Left ventricle myocardium inferior (tissue), 1 donor: ENCODE measurements around the gene HOXD4. TPM values are rescaled to one million over a fixed set of nuclear protein-coding genes. Genes with fewer than 3 reads are reported as not detected.
A peak's percentile ranks its signal among the peaks of the same experiment; 100 is the strongest.

ENCODE experiments used
- DNase-seq: peaks from one replicate; pipeline ENCODE4 v3.0.0-alpha.2; 2020
- H3K27ac ChIP-seq: fragments of 200-600 bp; replicated peaks from 2 replicates; pipeline ENCODE4 v1.8.0; 2021
- H3K27me3 ChIP-seq: fragments of 200-600 bp; 2 replicates; pipeline ENCODE4 v1.8.0; 2021; ENCODE audit warnings: low read depth
- H3K36me3 ChIP-seq: fragments of 200-600 bp; 2 replicates; pipeline ENCODE4 v1.8.0; 2021
- H3K4me1 ChIP-seq: fragments of 200-600 bp; 2 replicates; pipeline ENCODE4 v1.8.0; 2021
- H3K4me3 ChIP-seq: fragments of 200-600 bp; 2 replicates; pipeline ENCODE4 v1.8.0; 2021; ENCODE audit warnings: mild to moderate bottlenecking, moderate library complexity
- H3K9me3 ChIP-seq: fragments of 200-600 bp; replicated peaks from 2 replicates; pipeline ENCODE4 v1.8.0; 2021
- intact Hi-C: fragments of 100-400 bp; cut with micrococcal nuclease; formaldehyde crosslinking; loops from one replicate; pipeline ENCODE4 v1.11.0; 2022
- total RNA-seq: library from RNA; stranded (reverse); fragmentation: NEBNext Ultra II Directional; extraction: Animal tissue kit (Norgen Biotek cat#: 25700); gene quantifications from one replicate; pipeline ENCODE4 v1.2.1, GENCODE V29; 2021
- TF ChIP-seq, protein P1 (sequence below): fragments of 200-600 bp; IDR thresholded peaks from 2 replicates; pipeline ENCODE4 v1.8.0; 2021; ENCODE audit warnings: antibody characterized with exemption, mild to moderate bottlenecking, borderline replicate concordance
- donor health status: DM: no; HTN: yes; CAD: no; lungs with severe emphysema.

HOXD4 gene
- total RNA-seq, 1 donor from 2014 or later, result not detected

- TF ChIP-seq, protein P1, sequence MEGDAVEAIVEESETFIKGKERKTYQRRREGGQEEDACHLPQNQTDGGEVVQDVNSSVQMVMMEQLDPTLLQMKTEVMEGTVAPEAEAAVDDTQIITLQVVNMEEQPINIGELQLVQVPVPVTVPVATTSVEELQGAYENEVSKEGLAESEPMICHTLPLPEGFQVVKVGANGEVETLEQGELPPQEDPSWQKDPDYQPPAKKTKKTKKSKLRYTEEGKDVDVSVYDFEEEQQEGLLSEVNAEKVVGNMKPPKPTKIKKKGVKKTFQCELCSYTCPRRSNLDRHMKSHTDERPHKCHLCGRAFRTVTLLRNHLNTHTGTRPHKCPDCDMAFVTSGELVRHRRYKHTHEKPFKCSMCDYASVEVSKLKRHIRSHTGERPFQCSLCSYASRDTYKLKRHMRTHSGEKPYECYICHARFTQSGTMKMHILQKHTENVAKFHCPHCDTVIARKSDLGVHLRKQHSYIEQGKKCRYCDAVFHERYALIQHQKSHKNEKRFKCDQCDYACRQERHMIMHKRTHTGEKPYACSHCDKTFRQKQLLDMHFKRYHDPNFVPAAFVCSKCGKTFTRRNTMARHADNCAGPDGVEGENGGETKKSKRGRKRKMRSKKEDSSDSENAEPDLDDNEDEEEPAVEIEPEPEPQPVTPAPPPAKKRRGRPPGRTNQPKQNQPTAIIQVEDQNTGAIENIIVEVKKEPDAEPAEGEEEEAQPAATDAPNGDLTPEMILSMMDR, result no peak
Measured at GRCh38 chr2:176177580-176178037, 26.3 kb downstream of the HOXD4 start.

GRCh38 chr2:176178038-176178756 is 26.8 kb downstream of the HOXD4 start:
- no peak for DNase-seq
- Histone ChIP-seq H3K27ac (peak overlapping the region; percentile 30), H3K36me3 (no peaks in the 10 kb centered on the region), H3K9me3 (no peaks in the 10 kb centered on the region), H3K4me1 (peaks cover 21% of the 10 kb centered on the region), H3K27me3 (peaks cover 100% of the 10 kb centered on the region), H3K4me3 (peak overlapping the region; percentile 55)
- TF ChIP-seq, protein P1, result no peak
- intact Hi-C loops, result no loop called here

More at GRCh38 chr2:176177580-176178037, 26.3 kb downstream of the HOXD4 start:
- DNase-seq, result no peak
- H3K4me3 ChIP-seq, result peak overlapping the region; percentile 55
- peaks cover 21% of the 10 kb centered on the region for H3K4me1 ChIP-seq
- intact Hi-C loops, result no loop called here
- no peaks in the 10 kb centered on the region for H3K9me3 ChIP-seq
- peaks cover 100% of the 10 kb centered on the region for H3K27me3 ChIP-seq
- H3K36me3 ChIP-seq, result no peaks in the 10 kb centered on the region
- peak overlapping the region; percentile 30 for H3K27ac ChIP-seq

GRCh38 chr2:176178757-176179295 is 27.5 kb downstream of the HOXD4 start:
- Histone ChIP-seq H3K36me3 (no peaks in the 10 kb centered on the region), H3K4me3 (peak overlapping the region; percentile 55), H3K9me3 (no peaks in the 10 kb centered on the region), H3K27me3 (peaks cover 100% of the 10 kb centered on the region), H3K27ac (no peak overlapping the region), H3K4me1 (peaks cover 21% of the 10 kb centered on the region)
- TF ChIP-seq, protein P1, result no peak
- intact Hi-C loops, result no loop called here
- no peak for DNase-seq

GRCh38 chr2:176181551-176181950 is 30.2 kb downstream of the HOXD4 start:
- Histone ChIP-seq H3K4me3 (no peak overlapping the region), H3K9me3 (no peaks in the 10 kb centered on the region), H3K27ac (no peak overlapping the region), H3K4me1 (peaks cover 12% of the 10 kb centered on the region), H3K36me3 (no peaks in the 10 kb centered on the region), H3K27me3 (peaks cover 100% of the 10 kb centered on the region)
- intact Hi-C loops, result no loop called here
- DNase-seq, result no peak
- TF ChIP-seq, protein P1, result no peak

DNA sequence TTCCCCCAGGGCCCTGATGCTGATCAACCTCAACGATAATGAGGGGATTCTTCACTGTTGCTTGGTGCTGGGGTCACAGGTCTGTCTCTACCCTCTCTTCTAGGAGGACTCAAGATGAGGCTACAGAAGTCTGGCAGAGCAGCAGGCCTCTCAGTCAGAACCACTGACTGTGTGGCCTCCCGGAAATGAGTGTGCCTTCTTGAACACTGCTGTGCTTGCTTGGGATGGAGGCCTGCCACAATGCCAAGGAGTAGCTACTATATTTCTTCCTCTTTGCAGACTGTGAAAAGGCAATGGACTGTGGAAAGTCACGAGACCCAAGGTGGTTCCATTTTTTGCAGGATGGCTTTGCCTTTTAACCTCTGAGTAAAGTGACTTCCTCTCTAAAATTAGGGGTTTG is 31.3 kb downstream of the HOXD4 start:
- intact Hi-C loops, result no loop called here
- H3K27me3 ChIP-seq, result peaks cover 100% of the 10 kb centered on the region

More for the DNA sequence above, 31.3 kb downstream of the HOXD4 start:
- TF ChIP-seq, protein P1, result no peak
- peaks cover 17% of the 10 kb centered on the region for H3K4me1 ChIP-seq
- H3K36me3 ChIP-seq, result no peaks in the 10 kb centered on the region
- no peaks in the 10 kb centered on the region for H3K9me3 ChIP-seq
- DNase-seq, result no peak
- H3K27ac ChIP-seq, result no peak overlapping the region
- H3K4me3 ChIP-seq, result no peak overlapping the region
